ENCODE data around the gene BEND3.

BEND3 gene

DNA sequence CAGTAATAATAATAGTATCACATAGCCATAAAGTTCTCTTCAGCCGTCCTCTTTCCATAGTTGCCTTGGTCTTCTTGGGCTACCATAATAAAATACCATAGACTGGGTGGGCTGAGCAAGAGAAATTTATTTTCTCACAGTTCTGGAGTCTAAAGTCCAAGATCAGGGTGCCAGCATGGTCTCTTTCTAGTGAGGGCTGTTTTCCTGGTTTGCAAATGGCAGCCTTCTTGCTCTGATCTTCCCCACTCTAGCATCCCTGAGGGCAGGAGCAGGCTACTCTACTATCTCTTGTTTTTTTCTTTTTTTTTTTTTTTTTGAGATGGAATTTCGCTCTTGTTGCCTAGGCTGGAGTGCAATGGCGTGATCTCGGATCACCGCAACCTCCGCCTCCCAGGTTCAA, 8.2 kb upstream of the BEND3 start:
- H3K36me3 ChIP-seq (ENCODE audit: insufficient read depth), result no peaks in the 10 kb centered on the region
- peaks cover 34% of the 10 kb centered on the region for H3K4me1 ChIP-seq (ENCODE audit: low read depth, poor library complexity, severe bottlenecking)
- TF ChIP-seq, protein P1, sequence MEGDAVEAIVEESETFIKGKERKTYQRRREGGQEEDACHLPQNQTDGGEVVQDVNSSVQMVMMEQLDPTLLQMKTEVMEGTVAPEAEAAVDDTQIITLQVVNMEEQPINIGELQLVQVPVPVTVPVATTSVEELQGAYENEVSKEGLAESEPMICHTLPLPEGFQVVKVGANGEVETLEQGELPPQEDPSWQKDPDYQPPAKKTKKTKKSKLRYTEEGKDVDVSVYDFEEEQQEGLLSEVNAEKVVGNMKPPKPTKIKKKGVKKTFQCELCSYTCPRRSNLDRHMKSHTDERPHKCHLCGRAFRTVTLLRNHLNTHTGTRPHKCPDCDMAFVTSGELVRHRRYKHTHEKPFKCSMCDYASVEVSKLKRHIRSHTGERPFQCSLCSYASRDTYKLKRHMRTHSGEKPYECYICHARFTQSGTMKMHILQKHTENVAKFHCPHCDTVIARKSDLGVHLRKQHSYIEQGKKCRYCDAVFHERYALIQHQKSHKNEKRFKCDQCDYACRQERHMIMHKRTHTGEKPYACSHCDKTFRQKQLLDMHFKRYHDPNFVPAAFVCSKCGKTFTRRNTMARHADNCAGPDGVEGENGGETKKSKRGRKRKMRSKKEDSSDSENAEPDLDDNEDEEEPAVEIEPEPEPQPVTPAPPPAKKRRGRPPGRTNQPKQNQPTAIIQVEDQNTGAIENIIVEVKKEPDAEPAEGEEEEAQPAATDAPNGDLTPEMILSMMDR (conservative IDR thresholded peaks at IDR 0.05; ENCODE audit: low read depth, low read length), result no peak
- H3K4me2 ChIP-seq, result no peak overlapping the region
- H3K27me3 ChIP-seq (ENCODE audit: insufficient read depth, low read depth), result no peaks in the 10 kb centered on the region
- no peak overlapping the region for H3K4me3 ChIP-seq (IDR thresholded peaks at IDR 0.05; ENCODE audit: insufficient read depth, low read depth, low read length)
- no peaks in the 10 kb centered on the region for H4K20me1 ChIP-seq (ENCODE audit: insufficient read depth)
- H3K79me2 ChIP-seq (ENCODE audit: insufficient read depth, low read depth), result no peaks in the 10 kb centered on the region
- no peak overlapping the region for H3K27ac ChIP-seq
- H2AFZ ChIP-seq (ENCODE audit: low read depth), result no peak overlapping the region
- no peak overlapping the region for H3K9ac ChIP-seq

- H3K36me3 ChIP-seq (ENCODE audit: insufficient read depth), result no peaks in the 10 kb centered on the region
- H2AFZ ChIP-seq (ENCODE audit: low read depth), result no peak overlapping the region
- H3K4me1 ChIP-seq (ENCODE audit: low read depth, poor library complexity, severe bottlenecking), result peaks cover 31% of the 10 kb centered on the region
- no peaks in the 10 kb centered on the region for H3K27me3 ChIP-seq (ENCODE audit: insufficient read depth, low read depth)
- H3K27ac ChIP-seq, result no peak overlapping the region
- no peaks in the 10 kb centered on the region for H4K20me1 ChIP-seq (ENCODE audit: insufficient read depth)
- H3K4me3 ChIP-seq (IDR thresholded peaks at IDR 0.05; ENCODE audit: insufficient read depth, low read depth, low read length), result no peak overlapping the region
- no peak overlapping the region for H3K9ac ChIP-seq
- H3K79me2 ChIP-seq (ENCODE audit: insufficient read depth, low read depth), result no peaks in the 10 kb centered on the region
- TF ChIP-seq, protein P1 (conservative IDR thresholded peaks at IDR 0.05; ENCODE audit: low read depth, low read length), result no peak
- no peak overlapping the region for H3K4me2 ChIP-seq
These were observed 7.4 kb upstream of the BEND3 start for GRCh38 chr6:107122748-107123147.

GRCh38 chr6:107121964-107122495, 6.7 kb upstream of the BEND3 start:
- TF ChIP-seq, protein P1 (conservative IDR thresholded peaks at IDR 0.05; ENCODE audit: low read depth, low read length), result no peak
- H4K20me1 ChIP-seq (ENCODE audit: insufficient read depth), result no peaks in the 10 kb centered on the region
- peaks cover 34% of the 10 kb centered on the region for H3K4me1 ChIP-seq (ENCODE audit: low read depth, poor library complexity, severe bottlenecking)
- no peaks in the 10 kb centered on the region for H3K36me3 ChIP-seq (ENCODE audit: insufficient read depth)
- no peak overlapping the region for H2AFZ ChIP-seq (ENCODE audit: low read depth)
- no peak overlapping the region for H3K9ac ChIP-seq
- H3K4me3 ChIP-seq (IDR thresholded peaks at IDR 0.05; ENCODE audit: insufficient read depth, low read depth, low read length), result no peak overlapping the region
- H3K27me3 ChIP-seq (ENCODE audit: insufficient read depth, low read depth), result no peaks in the 10 kb centered on the region
- H3K4me2 ChIP-seq, result no peak overlapping the region
- H3K79me2 ChIP-seq (ENCODE audit: insufficient read depth, low read depth), result no peaks in the 10 kb centered on the region
- no peak overlapping the region for H3K27ac ChIP-seq

- TF ChIP-seq, protein P1 (conservative IDR thresholded peaks at IDR 0.05; ENCODE audit: low read depth, low read length), result no peak
- H3K36me3 ChIP-seq (ENCODE audit: insufficient read depth), result no peaks in the 10 kb centered on the region
- no peaks in the 10 kb centered on the region for H3K27me3 ChIP-seq (ENCODE audit: insufficient read depth, low read depth)
- no peaks in the 10 kb centered on the region for H4K20me1 ChIP-seq (ENCODE audit: insufficient read depth)
- no peak overlapping the region for H3K9ac ChIP-seq
- H3K27ac ChIP-seq, result no peak overlapping the region
- peaks cover 40% of the 10 kb centered on the region for H3K4me1 ChIP-seq (ENCODE audit: low read depth, poor library complexity, severe bottlenecking)
- no peaks in the 10 kb centered on the region for H3K79me2 ChIP-seq (ENCODE audit: insufficient read depth, low read depth)
- no peak overlapping the region for H3K4me3 ChIP-seq (IDR thresholded peaks at IDR 0.05; ENCODE audit: insufficient read depth, low read depth, low read length)
- H2AFZ ChIP-seq (ENCODE audit: low read depth), result no peak overlapping the region
- H3K4me2 ChIP-seq, result no peak overlapping the region
These were observed 6.0 kb upstream of the BEND3 start for GRCh38 chr6:107121266-107121665.
